ENCODE data around the gene KLF4. TPM values are rescaled to one million over a fixed set of nuclear protein-coding genes. Genes with fewer than 3 reads are reported as not detected.

Gene KLF4
- 14.5 to 18.1 TPM (median 17.0 TPM) in 5 replicates for total RNA-seq (2022; extraction: Qiagen RNA extraction; ENCODE audit: low read depth)

GRCh38 chr9:107489687-107490605 is at the start of gene KLF4:
TSS of gene KLF4 (minus strand) at chr9:107489769. CDS start at chr9:107489172, 597 bp downstream.

Other genes with a start within 250 kb of the KLF4 start
- 99.3 to 125 TPM (median 114 TPM) in 5 replicates for gene RAD23B, start 206.5 kb downstream of the KLF4 start, total RNA-seq (2022; extraction: Qiagen RNA extraction; ENCODE audit: low read depth)